SU-DHL-6 (cell line): ENCODE data around the gene RALGPS1.

Experiments
- H2AFZ ChIP-seq: fragments of 200-600 bp; sonication (generic); 2 replicates; pipeline ENCODE4 v1.6.1; 2014; ENCODE audit warnings: low read depth, mild to moderate bottlenecking, moderate library complexity, mixed read lengths, antibody characterized with exemption, low read length; ENCODE audit not compliant: severe bottlenecking
- H3F3A ChIP-seq: fragments of 200-600 bp; shearing (Covaris generic); 2 replicates; pipeline ENCODE4 v1.6.0; 2016; ENCODE audit warnings: antibody characterized with exemption, mild to moderate bottlenecking; ENCODE audit not compliant: insufficient read depth
- H3K27ac ChIP-seq: fragments of 200-600 bp; sonication (generic); 2 replicates; pipeline ENCODE4 v1.5.1; 2016; ENCODE audit warnings: low read depth, mild to moderate bottlenecking, low read length, moderate library complexity, mixed read lengths
- H3K27me3 ChIP-seq: fragments of 200-600 bp; sonication (generic), shearing (Covaris generic); 2 replicates; pipeline ENCODE4 v1.6.0; 2014; ENCODE audit warnings: mild to moderate bottlenecking, low read length
- H3K36me3 ChIP-seq: fragments of 200-600 bp; sonication (generic); 2 replicates; pipeline ENCODE4 v1.6.1; 2014; ENCODE audit warnings: mild to moderate bottlenecking, low read length, mixed read lengths
- H3K4me2 ChIP-seq: fragments of 300-600, 200-600 bp; shearing (Covaris generic), sonication (generic); 2 replicates; pipeline ENCODE4 v1.6.0; 2014; ENCODE audit warnings: low read length, low read depth, mild to moderate bottlenecking; ENCODE audit not compliant: poor library complexity, severe bottlenecking
- H3K4me3 ChIP-seq: fragments of 200-600 bp; sonication (generic); 2 replicates; pipeline ENCODE4 v1.5.1; 2014; ENCODE audit warnings: antibody characterized with exemption, low read length, mild to moderate bottlenecking, mixed read lengths; ENCODE audit not compliant: insufficient read depth, poor library complexity, severe bottlenecking
- H3K79me2 ChIP-seq: fragments of 200-600 bp; sonication (generic); 2 replicates; pipeline ENCODE4 v1.6.1; 2014; ENCODE audit warnings: mild to moderate bottlenecking, low read length, moderate library complexity; ENCODE audit not compliant: insufficient read depth
- H3K9ac ChIP-seq: fragments of 200-600 bp; sonication (generic); 2 replicates; pipeline ENCODE4 v1.7.0; 2014; ENCODE audit warnings: mild to moderate bottlenecking, low read length
- H3K9me2 ChIP-seq: fragments of 200-600 bp; sonication (generic); replicated peaks from 2 replicates; pipeline ENCODE4 v1.6.1; 2014; ENCODE audit warnings: low read length; ENCODE audit not compliant: insufficient read depth
- H3K9me3 ChIP-seq: fragments of 200-600 bp; sonication (generic); 2 replicates; pipeline ENCODE4 v1.6.1; 2014; ENCODE audit warnings: low read length, mixed read lengths; ENCODE audit not compliant: insufficient read depth
- H4K20me1 ChIP-seq: fragments of 200-600 bp; sonication (generic); 2 replicates; pipeline ENCODE4 v1.6.1; 2014; ENCODE audit warnings: low read depth, mild to moderate bottlenecking, antibody characterized with exemption, low read length, moderate library complexity, mixed read lengths
- CTCF ChIP-seq: fragments of 200-600 bp; sonication (generic); IDR thresholded peaks from one replicate; pipeline ENCODE4 v1.5.1; 2017; ENCODE audit warnings: antibody characterized with exemption, mild to moderate bottlenecking, low read length, moderate library complexity; ENCODE audit not compliant: insufficient read depth, poor library complexity, severe bottlenecking
- EZH2phosphoT487 ChIP-seq: fragments of 200-600 bp; sonication (generic), shearing (Covaris generic); conservative IDR thresholded peaks from 2 replicates; pipeline ENCODE4 v1.6.1; 2018; ENCODE audit warnings: mild to moderate bottlenecking, antibody characterized with exemption, low read length, moderate library complexity, mixed read lengths

Gene RALGPS1

GRCh38 chr9:126959917-126960316 lies 45.3 kb downstream of the RALGPS1 start:
- Histone ChIP-seq H3K9me2 (no peaks in the 10 kb centered on the region), H3K27ac (no peak overlapping the region), H2AFZ (no peak overlapping the region), H3K4me3 (no peak overlapping the region), H3K9me3 (no peaks in the 10 kb centered on the region), H3K4me2 (no peak overlapping the region), H4K20me1 (no peaks in the 10 kb centered on the region; the same call in 1 of the 2 replicates), H3K79me2 (no peaks in the 10 kb centered on the region), H3F3A (no peaks in the 10 kb centered on the region), H3K27me3 (no peaks in the 10 kb centered on the region), H3K9ac (no peak overlapping the region), H3K36me3 (no peaks in the 10 kb centered on the region)
- TF ChIP-seq EZH2phosphoT487, result no peak
- no peak for TF ChIP-seq CTCF

- Histone ChIP-seq H3K4me2 (no peak overlapping the region), H3K9me3 (no peaks in the 10 kb centered on the region), H3K9ac (no peak overlapping the region), H3K36me3 (no peaks in the 10 kb centered on the region), H2AFZ (no peak overlapping the region), H4K20me1 (no peaks in the 10 kb centered on the region; the same call in 1 of the 2 replicates), H3K79me2 (no peaks in the 10 kb centered on the region), H3K4me3 (no peak overlapping the region), H3K27ac (no peak overlapping the region), H3K27me3 (no peaks in the 10 kb centered on the region), H3F3A (no peaks in the 10 kb centered on the region), H3K9me2 (no peaks in the 10 kb centered on the region)
- TF ChIP-seq EZH2phosphoT487 (no peak), CTCF (no peak)
Observed at GRCh38 chr9:126962336-126962735, 47.8 kb downstream of the RALGPS1 start.

GRCh38 chr9:126965077-126965476 lies 50.5 kb downstream of the RALGPS1 start:
- no peak for TF ChIP-seq EZH2phosphoT487
- TF ChIP-seq CTCF, result no peak
- no peaks in the 10 kb centered on the region for H3K27me3 ChIP-seq
- no peaks in the 10 kb centered on the region for H3K36me3 ChIP-seq
- H3K4me3 ChIP-seq, result no peak overlapping the region
- no peak overlapping the region for H3K27ac ChIP-seq
- no peak overlapping the region for H3K4me2 ChIP-seq
- H2AFZ ChIP-seq, result no peak overlapping the region
- H3K9me2 ChIP-seq, result no peaks in the 10 kb centered on the region
- no peaks in the 10 kb centered on the region for H3K79me2 ChIP-seq
- no peaks in the 10 kb centered on the region for H3K9me3 ChIP-seq
- H3F3A ChIP-seq, result no peaks in the 10 kb centered on the region
- no peak overlapping the region for H3K9ac ChIP-seq
- no peaks in the 10 kb centered on the region; the same call in 1 of the 2 replicates for H4K20me1 ChIP-seq
